ENCODE results near the gene COL12A1. TPM values are rescaled to one million over a fixed set of nuclear protein-coding genes. Genes with fewer than 3 reads are reported as not detected.

Gene COL12A1
- total and polyA plus RNA-seq, 2 donors (not counting 3 experiments of a cell fraction or from before 2014, with no cell fraction given), result 48.5 to 89.1 TPM

DNA sequence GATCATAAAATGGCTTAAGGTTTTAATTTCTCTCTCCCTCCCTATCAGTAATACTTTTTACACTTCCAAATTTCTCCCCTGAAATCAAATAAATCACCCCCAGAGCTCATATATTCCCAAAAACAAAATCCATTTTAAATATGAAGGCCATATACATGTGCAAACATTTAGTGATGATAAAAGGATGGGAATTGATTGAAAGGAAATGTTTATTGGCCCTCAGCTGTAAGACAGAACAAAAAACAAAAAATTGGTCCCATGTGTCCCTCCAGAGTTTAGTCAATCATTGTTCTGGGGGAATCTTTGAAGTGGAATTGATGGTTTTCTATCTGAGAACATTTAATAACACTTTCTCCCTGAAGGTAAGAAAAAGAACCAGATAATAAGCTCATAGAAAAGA lies 91.7 kb downstream of the COL12A1 start:
- no peaks in the 10 kb centered on the region for H3K27me3 ChIP-seq (ENCODE audit: control insufficient read depth in 2 of 2, insufficient read depth in 2 of 2, low read length in 2 of 2)
- FAIRE-seq (no peak), DNase-seq (ENCODE audit: low read depth, low spot score) (no peak)
- CTCF ChIA-PET, result interaction anchor here (0.6 to 1.9 kb wide), 3 partner anchors 10 to 207 kb away, joined by 3 to 10 read pairs (median 3); no protein-coding TSS in a partner anchor
- intact Hi-C loops (cut with micrococcal nuclease), result no loop called here
- H3K4me3 ChIP-seq (replicated peaks in 1 of 3; ENCODE audit: insufficient read depth in 1 of 3, low read depth in 1 of 3, low read length in 3 of 3), result no peak overlapping the region
- H4K20me1 ChIP-seq (replicated peaks; ENCODE audit: control insufficient read depth, extremely low read depth, insufficient read depth, low read length), result no peaks in the 10 kb centered on the region
- no peaks in the 10 kb centered on the region for H3K4me1 ChIP-seq (ENCODE audit: control insufficient read depth, extremely low read depth, insufficient read depth, low read length)
- no peak overlapping the region for H3K4me2 ChIP-seq (ENCODE audit: insufficient read depth, low read length)
- H3K36me3 ChIP-seq (ENCODE audit: control insufficient read depth in 2 of 2, extremely low read depth in 1 of 2, insufficient read depth in 2 of 2, low read length in 2 of 2), result no peaks in the 10 kb centered on the region
- no peaks in the 10 kb centered on the region for H3K9me3 ChIP-seq (replicated peaks; ENCODE audit: control insufficient read depth, insufficient read depth, low read length)
- BruUV-seq (replicated peaks), result no TSS peak
- H2AFZ ChIP-seq (ENCODE audit: low read depth, low read length), result no peak overlapping the region
- no peaks in the 10 kb centered on the region for H3K79me2 ChIP-seq (ENCODE audit: control insufficient read depth, insufficient read depth, low read length)
- H3K27ac ChIP-seq (ENCODE audit: insufficient read depth, low read depth, low read length), result no peak overlapping the region
- dilution Hi-C loops (cut with MboI; ENCODE audit: extremely low pct_ligation_motif_present, low sequenced_read_pairs), result no loop called here
- no peaks in the 10 kb centered on the region for H3K9me1 ChIP-seq (replicated peaks; ENCODE audit: control insufficient read depth, extremely low read depth, insufficient read depth, low read length)
- POLR2A ChIA-PET, result no interaction called here
- no peak for TF ChIP-seq MYC (IDR thresholded peaks at IDR 0.05; ENCODE audit: low read depth, low read length)
- no peak for TF ChIP-seq POLR2A (IDR thresholded peaks at IDR 0.05; ENCODE audit: low read depth, low read length)
- TF ChIP-seq, protein P1, sequence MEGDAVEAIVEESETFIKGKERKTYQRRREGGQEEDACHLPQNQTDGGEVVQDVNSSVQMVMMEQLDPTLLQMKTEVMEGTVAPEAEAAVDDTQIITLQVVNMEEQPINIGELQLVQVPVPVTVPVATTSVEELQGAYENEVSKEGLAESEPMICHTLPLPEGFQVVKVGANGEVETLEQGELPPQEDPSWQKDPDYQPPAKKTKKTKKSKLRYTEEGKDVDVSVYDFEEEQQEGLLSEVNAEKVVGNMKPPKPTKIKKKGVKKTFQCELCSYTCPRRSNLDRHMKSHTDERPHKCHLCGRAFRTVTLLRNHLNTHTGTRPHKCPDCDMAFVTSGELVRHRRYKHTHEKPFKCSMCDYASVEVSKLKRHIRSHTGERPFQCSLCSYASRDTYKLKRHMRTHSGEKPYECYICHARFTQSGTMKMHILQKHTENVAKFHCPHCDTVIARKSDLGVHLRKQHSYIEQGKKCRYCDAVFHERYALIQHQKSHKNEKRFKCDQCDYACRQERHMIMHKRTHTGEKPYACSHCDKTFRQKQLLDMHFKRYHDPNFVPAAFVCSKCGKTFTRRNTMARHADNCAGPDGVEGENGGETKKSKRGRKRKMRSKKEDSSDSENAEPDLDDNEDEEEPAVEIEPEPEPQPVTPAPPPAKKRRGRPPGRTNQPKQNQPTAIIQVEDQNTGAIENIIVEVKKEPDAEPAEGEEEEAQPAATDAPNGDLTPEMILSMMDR (IDR thresholded peaks at IDR 0.05; ENCODE audit: extremely low read depth in 1 of 2, insufficient read depth in 1 of 2, low read depth in 1 of 2, low read length in 2 of 2), result no peak
- TF ChIP-seq EZH2 (IDR thresholded peaks at IDR 0.05; ENCODE audit: borderline replicate concordance, low read depth, low read length, severe bottlenecking), result no peak
- TF ChIP-seq, protein P2, sequence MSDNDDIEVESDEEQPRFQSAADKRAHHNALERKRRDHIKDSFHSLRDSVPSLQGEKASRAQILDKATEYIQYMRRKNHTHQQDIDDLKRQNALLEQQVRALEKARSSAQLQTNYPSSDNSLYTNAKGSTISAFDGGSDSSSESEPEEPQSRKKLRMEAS (IDR thresholded peaks at IDR 0.05; ENCODE audit: insufficient read depth, insufficient read length), result no peak
- TF ChIP-seq FOS (IDR thresholded peaks at IDR 0.05; ENCODE audit: borderline replicate concordance, insufficient read depth, low read length), result no peak
- no peak for TF ChIP-seq JUN (IDR thresholded peaks at IDR 0.05; ENCODE audit: borderline replicate concordance, insufficient read depth, insufficient read length, low read depth)
- no peak for TF ChIP-seq GATA2 (IDR thresholded peaks at IDR 0.05; ENCODE audit: insufficient read depth, insufficient read length, low read depth, low read length)
- no peak overlapping the region for H3K9ac ChIP-seq (replicated peaks; ENCODE audit: extremely low read depth, insufficient read depth, low read length)

Data from endothelial cell of umbilical vein (primary cell).